ENCODE results near the gene ZNF185.

DNA sequence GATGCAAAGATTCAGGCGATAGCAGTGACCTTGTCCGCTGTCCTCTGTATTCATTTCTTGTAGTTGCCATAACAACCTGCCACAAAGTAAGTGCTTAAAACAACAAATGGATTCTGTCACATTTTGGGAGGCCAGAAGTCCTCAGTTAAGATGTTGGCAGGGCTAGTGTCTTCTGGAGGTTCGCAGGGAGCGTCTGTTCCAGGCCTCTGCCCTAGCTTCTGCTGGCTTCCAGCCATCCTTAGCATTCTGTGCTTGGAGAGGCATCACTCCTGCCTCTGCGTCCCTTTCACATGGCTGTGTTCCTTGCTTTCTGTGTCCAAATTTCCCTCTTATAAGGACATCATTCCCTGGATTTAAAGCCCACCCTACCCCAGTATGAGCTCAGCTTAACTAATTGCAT is 31.5 kb upstream of the ZNF185 start:
- TF ChIP-seq, protein P1, sequence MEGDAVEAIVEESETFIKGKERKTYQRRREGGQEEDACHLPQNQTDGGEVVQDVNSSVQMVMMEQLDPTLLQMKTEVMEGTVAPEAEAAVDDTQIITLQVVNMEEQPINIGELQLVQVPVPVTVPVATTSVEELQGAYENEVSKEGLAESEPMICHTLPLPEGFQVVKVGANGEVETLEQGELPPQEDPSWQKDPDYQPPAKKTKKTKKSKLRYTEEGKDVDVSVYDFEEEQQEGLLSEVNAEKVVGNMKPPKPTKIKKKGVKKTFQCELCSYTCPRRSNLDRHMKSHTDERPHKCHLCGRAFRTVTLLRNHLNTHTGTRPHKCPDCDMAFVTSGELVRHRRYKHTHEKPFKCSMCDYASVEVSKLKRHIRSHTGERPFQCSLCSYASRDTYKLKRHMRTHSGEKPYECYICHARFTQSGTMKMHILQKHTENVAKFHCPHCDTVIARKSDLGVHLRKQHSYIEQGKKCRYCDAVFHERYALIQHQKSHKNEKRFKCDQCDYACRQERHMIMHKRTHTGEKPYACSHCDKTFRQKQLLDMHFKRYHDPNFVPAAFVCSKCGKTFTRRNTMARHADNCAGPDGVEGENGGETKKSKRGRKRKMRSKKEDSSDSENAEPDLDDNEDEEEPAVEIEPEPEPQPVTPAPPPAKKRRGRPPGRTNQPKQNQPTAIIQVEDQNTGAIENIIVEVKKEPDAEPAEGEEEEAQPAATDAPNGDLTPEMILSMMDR (IDR thresholded peaks at IDR 0.05) = no peak
- no peak for TF ChIP-seq POLR2A (IDR thresholded peaks at IDR 0.05)
